AG04450 (cell line): ENCODE results near the gene DYNC2I2. TPM values are rescaled to one million over a fixed set of nuclear protein-coding genes. Genes with fewer than 3 reads are reported as not detected.
A peak's percentile ranks its signal among the peaks of the same experiment; 100 is the strongest.
"Not testable (repeated sequence)": the region's sequence is repeated elsewhere in the genome, so short reads cannot be mapped to it uniquely, and the experiment has no call there.

Experiments used
- CTCF ChIA-PET: fragments of 300-600, 350-600 bp; formaldehyde crosslinking; extraction: SDS; loops from one replicate; lab custom pipeline; 2022; ENCODE audit warnings: antibody characterized with exemption, inconsistent platforms; lab: Charles Lee
- POLR2A ChIA-PET: fragments of 350-600 bp; formaldehyde crosslinking; extraction: SDS; loops from one replicate; lab custom pipeline; 2021; ENCODE audit warnings: antibody characterized with exemption, inconsistent platforms; lab: Yijun Ruan, JAX
- DNase-seq: peaks from one replicate; pipeline ENCODE4 v3.0.0-alpha.2; 2011; ENCODE audit warnings: low read depth, low spot score
- H3K27ac ChIP-seq: one replicate; pipeline ENCODE4 v1.5.1; 2012; ENCODE audit warnings: low read depth, low read length, control low read depth
- H3K27me3 ChIP-seq: one replicate; pipeline ENCODE4 v1.6.0; 2012; ENCODE audit warnings: low read length; ENCODE audit not compliant: control insufficient read depth, insufficient read depth
- H3K4me3 ChIP-seq: 2 replicates; pipeline ENCODE4 v1.5.1; 2011; ENCODE audit warnings: mild to moderate bottlenecking, low read depth, low read length, control low read depth
- H3K9me3 ChIP-seq: 2 replicates; pipeline ENCODE4 v1.5.1; 2012; ENCODE audit warnings: low read length; ENCODE audit not compliant: control insufficient read depth, insufficient read depth
- CTCF ChIP-seq: IDR thresholded peaks from 2 replicates; pipeline ENCODE4 v1.5.1; 2011; ENCODE audit warnings: low read depth, low read length, control low read depth, inconsistent platforms
- polyA plus RNA-seq: library from polyadenylated mRNA; depleted of rRNA; stranded (reverse); fragments of >200 nt; gene quantifications from 2 replicates; pipeline ENCODE4 v1.2.3, GENCODE V29; 2011

Gene DYNC2I2
- polyA plus RNA-seq, 1 experiment: 10.9 TPM

DNA sequence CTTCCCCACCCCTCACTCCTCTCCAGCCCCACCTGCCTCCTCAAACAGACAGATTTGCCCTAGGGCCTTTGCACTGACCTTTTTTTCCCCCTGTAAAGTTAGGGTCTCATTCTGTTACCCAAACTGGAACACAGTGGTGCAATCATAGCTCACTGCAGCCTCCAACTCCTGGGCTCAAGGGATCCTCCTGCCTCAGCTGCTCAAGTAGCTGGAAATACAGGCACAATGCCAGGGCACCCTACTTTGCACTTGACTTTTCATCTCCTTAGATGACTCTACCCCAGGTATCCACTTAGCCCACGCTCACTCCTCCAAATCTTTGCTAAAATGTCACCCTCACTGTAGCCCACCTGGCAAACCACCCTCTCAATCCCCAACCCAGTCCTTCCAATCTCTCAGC is 2.2 kb downstream of the DYNC2I2 start:
- POLR2A ChIA-PET: interaction anchor here (1.2 kb wide), 1 partner anchor 234 kb away, joined by 8 read pairs; the partner anchor contains the start of gene CERCAM
- Histone ChIP-seq H3K27me3 (no peaks in the 10 kb centered on the region), H3K4me3 (no peak overlapping the region), H3K27ac (no peak overlapping the region), H3K9me3 (no peaks in the 10 kb centered on the region)
- CTCF ChIA-PET: interaction anchor here (1.3 to 1.4 kb wide), 2 partner anchors 48 to 163 kb away, joined by 3 to 4 read pairs; partner anchors contain the start of gene PKN3
- TF ChIP-seq CTCF: no peak
- no peak for DNase-seq

- H3K27me3 ChIP-seq: no peaks in the 10 kb centered on the region
- H3K4me3 ChIP-seq: no peak overlapping the region
- DNase-seq: no peak
- POLR2A ChIA-PET: no interaction called here
- H3K9me3 ChIP-seq: no peaks in the 10 kb centered on the region
- CTCF ChIA-PET: interaction anchor here (0.6 to 1.4 kb wide), 3 partner anchors 48 to 371 kb away, joined by 3 to 4 read pairs (median 3); partner anchors contain the start of gene PKN3
- no peak overlapping the region for H3K27ac ChIP-seq
- TF ChIP-seq CTCF: no peak
These were observed 2.7 kb downstream of the DYNC2I2 start for GRCh38 chr9:128653908-128654307.

DNA sequence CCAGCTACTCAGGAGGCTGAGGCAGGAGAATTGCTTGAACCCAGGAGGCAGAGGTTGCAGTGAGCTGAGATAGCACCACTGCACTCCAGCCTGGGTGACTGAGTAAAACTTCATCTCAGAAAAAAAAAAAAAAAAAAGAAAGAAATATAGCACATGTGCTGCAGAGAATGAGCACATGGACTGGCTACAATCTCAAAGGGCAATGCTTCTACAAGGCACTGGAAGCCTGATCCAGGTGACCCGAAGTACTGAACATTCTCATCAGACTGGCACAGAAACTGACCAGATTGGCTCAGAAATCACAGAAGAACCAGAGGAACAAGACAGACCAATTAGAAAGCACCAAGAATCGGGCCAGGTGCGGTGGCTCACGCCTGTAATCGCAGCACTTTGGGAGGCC is 4.8 kb downstream of the DYNC2I2 start:
- DNase-seq: no peak
- CTCF ChIA-PET: interaction anchor here (1.0 kb wide), 1 partner anchor 276 kb away, joined by 3 read pairs; no protein-coding TSS in a partner anchor
- Histone ChIP-seq H3K9me3 (no peaks in the 10 kb centered on the region; the same call in 1 of the 2 replicates), H3K4me3 (no peak overlapping the region), H3K27me3 (no peaks in the 10 kb centered on the region), H3K27ac (no peak overlapping the region)
- POLR2A ChIA-PET: interaction anchor here (0.7 kb wide), 1 partner anchor 41 kb away, joined by 3 read pairs; no protein-coding TSS in a partner anchor
- TF ChIP-seq CTCF: no peak

GRCh38 chr9:128648206-128648605 is 8.4 kb downstream of the DYNC2I2 start:
- TF ChIP-seq CTCF: peak; percentile 27; the same call in 1 of the 2 replicates
- H3K27ac ChIP-seq, H3K9me3 ChIP-seq, H3K4me3 ChIP-seq, H3K27me3 ChIP-seq, CTCF ChIA-PET, DNase-seq: not testable (repeated sequence)
- POLR2A ChIA-PET: interaction anchor here (1.0 kb wide), 1 partner anchor 54 kb away, joined by 7 read pairs; the partner anchor contains the start of gene PKN3

- CTCF ChIA-PET: interaction anchor here (1.7 kb wide), 1 partner anchor 175 kb away, joined by 5 read pairs; the partner anchor contains the start of gene ENDOG
- Histone ChIP-seq H3K27me3 (no peaks in the 10 kb centered on the region), H3K4me3 (no peak overlapping the region), H3K27ac (no peak overlapping the region), H3K9me3 (no peaks in the 10 kb centered on the region; the same call in 1 of the 2 replicates)
- DNase-seq: no peak
- TF ChIP-seq CTCF: no peak
- POLR2A ChIA-PET: no interaction called here
These were observed 12.9 kb downstream of the DYNC2I2 start for GRCh38 chr9:128643519-128644300.
